ENCODE results near the gene RGS6.
A peak's percentile ranks its signal among the peaks of the same experiment; 100 is the strongest.

RGS6 gene

GRCh38 chr14:72089625-72090024 lies 157.4 kb downstream of the RGS6 start:
- CTCF ChIA-PET, result no interaction called here
- POLR2A ChIA-PET, result no interaction called here
- no peak for DNase-seq (ENCODE audit: extremely low spot score)
- no peak for TF ChIP-seq FOXK2 (IDR thresholded peaks at IDR 0.05)
- no peak for TF ChIP-seq ELF4 (IDR thresholded peaks at IDR 0.05)
- no peak for TF ChIP-seq SP1 (IDR thresholded peaks at IDR 0.05)
- TF ChIP-seq PKNOX1 (IDR thresholded peaks at IDR 0.05), result no peak
- no peak for TF ChIP-seq L3MBTL2 (conservative IDR thresholded peaks at IDR 0.05)
- TF ChIP-seq SUZ12 (IDR thresholded peaks at IDR 0.05), result no peak
- TF ChIP-seq ZNF384 (IDR thresholded peaks at IDR 0.05), result no peak
- no peak for TF ChIP-seq ARNT (IDR thresholded peaks at IDR 0.05)
- no peak for TF ChIP-seq HDGF (IDR thresholded peaks at IDR 0.05; ENCODE audit: borderline replicate concordance)
- no peak for TF ChIP-seq FOXM1 (IDR thresholded peaks at IDR 0.05; ENCODE audit: borderline replicate concordance)
- no peak for TF ChIP-seq NFRKB (IDR thresholded peaks at IDR 0.05)
- no peak for TF ChIP-seq CTBP1 (IDR thresholded peaks at IDR 0.05; ENCODE audit: borderline replicate concordance)
- TF ChIP-seq TARDBP (IDR thresholded peaks at IDR 0.05), result no peak
- TF ChIP-seq BHLHE40 (IDR thresholded peaks at IDR 0.05; ENCODE audit: borderline replicate concordance), result no peak

GRCh38 chr14:72094844-72095582 lies 162.8 kb downstream of the RGS6 start:
- no peak for DNase-seq (ENCODE audit: extremely low spot score)
- TF ChIP-seq CTBP1 (IDR thresholded peaks at IDR 0.05; ENCODE audit: borderline replicate concordance) (no peak), ARNT (IDR thresholded peaks at IDR 0.05) (no peak), ELF4 (IDR thresholded peaks at IDR 0.05) (no peak), L3MBTL2 (conservative IDR thresholded peaks at IDR 0.05) (no peak), HDGF (IDR thresholded peaks at IDR 0.05; ENCODE audit: borderline replicate concordance) (no peak), BHLHE40 (IDR thresholded peaks at IDR 0.05; ENCODE audit: borderline replicate concordance) (no peak), SUZ12 (IDR thresholded peaks at IDR 0.05) (no peak), FOXK2 (IDR thresholded peaks at IDR 0.05) (no peak), LEF1 (IDR thresholded peaks at IDR 0.05; ENCODE audit: borderline replicate concordance) (no peak), FOXA1 (IDR thresholded peaks at IDR 0.05) (no peak)
- ChIA-PET CTCF (interaction anchor here (0.6 kb wide), 1 partner anchor 9 kb away, joined by 3 read pairs; no protein-coding TSS in a partner anchor), POLR2A (no interaction called here)

GRCh38 chr14:72097173-72097783 lies 165.0 kb downstream of the RGS6 start:
- DNase-seq (ENCODE audit: extremely low spot score), result no peak
- ChIA-PET CTCF (no interaction called here), POLR2A (no interaction called here)
- TF ChIP-seq TARDBP (IDR thresholded peaks at IDR 0.05) (no peak), CTBP1 (IDR thresholded peaks at IDR 0.05; ENCODE audit: borderline replicate concordance) (no peak), ARNT (IDR thresholded peaks at IDR 0.05) (no peak), FOXK2 (IDR thresholded peaks at IDR 0.05) (no peak), FOXA1 (IDR thresholded peaks at IDR 0.05) (no peak), PKNOX1 (IDR thresholded peaks at IDR 0.05) (no peak), LEF1 (IDR thresholded peaks at IDR 0.05; ENCODE audit: borderline replicate concordance) (no peak), BHLHE40 (IDR thresholded peaks at IDR 0.05; ENCODE audit: borderline replicate concordance) (no peak), ELF4 (IDR thresholded peaks at IDR 0.05) (no peak), SP1 (IDR thresholded peaks at IDR 0.05) (no peak), SUZ12 (IDR thresholded peaks at IDR 0.05) (no peak), ZNF384 (IDR thresholded peaks at IDR 0.05) (no peak), HDGF (IDR thresholded peaks at IDR 0.05; ENCODE audit: borderline replicate concordance) (no peak), NFRKB (IDR thresholded peaks at IDR 0.05) (no peak), FOXM1 (IDR thresholded peaks at IDR 0.05; ENCODE audit: borderline replicate concordance) (no peak), L3MBTL2 (conservative IDR thresholded peaks at IDR 0.05) (no peak)

GRCh38 chr14:72098210-72098609 lies 166.0 kb downstream of the RGS6 start:
- no peak for DNase-seq (ENCODE audit: extremely low spot score)
- ChIA-PET POLR2A (no interaction called here), CTCF (no interaction called here)
- TF ChIP-seq PKNOX1 (IDR thresholded peaks at IDR 0.05), result peak; percentile 38; the same call in 1 of the 2 replicates
- TF ChIP-seq ELF4 (IDR thresholded peaks at IDR 0.05), result no peak

- DNase-seq (ENCODE audit: extremely low spot score), result no peak
- ChIA-PET POLR2A (no interaction called here), CTCF (no interaction called here)
- TF ChIP-seq SP1 (IDR thresholded peaks at IDR 0.05), result no peak
- no peak for TF ChIP-seq HDGF (IDR thresholded peaks at IDR 0.05; ENCODE audit: borderline replicate concordance)
- no peak for TF ChIP-seq LEF1 (IDR thresholded peaks at IDR 0.05; ENCODE audit: borderline replicate concordance)
- no peak for TF ChIP-seq FOXK2 (IDR thresholded peaks at IDR 0.05)
- no peak for TF ChIP-seq NFRKB (IDR thresholded peaks at IDR 0.05)
- TF ChIP-seq TARDBP (IDR thresholded peaks at IDR 0.05), result no peak
- no peak for TF ChIP-seq FOXA1 (IDR thresholded peaks at IDR 0.05)
- no peak for TF ChIP-seq PKNOX1 (IDR thresholded peaks at IDR 0.05)
- no peak for TF ChIP-seq L3MBTL2 (conservative IDR thresholded peaks at IDR 0.05)
- TF ChIP-seq BHLHE40 (IDR thresholded peaks at IDR 0.05; ENCODE audit: borderline replicate concordance), result no peak
- TF ChIP-seq ARNT (IDR thresholded peaks at IDR 0.05), result no peak
- TF ChIP-seq ZNF384 (IDR thresholded peaks at IDR 0.05), result no peak
- no peak for TF ChIP-seq FOXM1 (IDR thresholded peaks at IDR 0.05; ENCODE audit: borderline replicate concordance)
- TF ChIP-seq CTBP1 (IDR thresholded peaks at IDR 0.05; ENCODE audit: borderline replicate concordance), result no peak
- TF ChIP-seq SUZ12 (IDR thresholded peaks at IDR 0.05), result no peak
- TF ChIP-seq ELF4 (IDR thresholded peaks at IDR 0.05), result no peak
Observed at GRCh38 chr14:72099566-72099965, 167.3 kb downstream of the RGS6 start.
